Cardiac septum (tissue), 1 donor: ENCODE data around the gene GOLPH3L. TPM values are rescaled to one million over a fixed set of nuclear protein-coding genes. Genes with fewer than 3 reads are reported as not detected.
"Not testable (repeated sequence)": the region's sequence is repeated elsewhere in the genome, so short reads cannot be mapped to it uniquely, and the experiment has no call there.

Experiments
- DNase-seq: peaks from one replicate; pipeline ENCODE4 v3.0.0-alpha.2; 2020; ENCODE audit warnings: low spot score
- intact Hi-C: fragments of 100-400 bp; cut with DNase I; formaldehyde crosslinking; loops from one replicate; pipeline ENCODE4 v1.14.0; 2022
- total RNA-seq: library from RNA; stranded (reverse); fragmentation: NEBNext Ultra II Directional; extraction: Animal tissue kit (Norgen Biotek cat#: 25700); gene quantifications from one replicate; pipeline ENCODE4 v1.2.1, GENCODE V29; 2021
- donor health status: DM: no; HTN: no; CAD: no.

The GOLPH3L gene
- total RNA-seq, 1 donor from 2014 or later: 12.6 TPM

GRCh38 chr1:150621497-150622302 lies 75.3 kb downstream of the GOLPH3L start:
- intact Hi-C loops: loop anchor here (2.0 to 10.0 kb wide), 2 partner anchors 43 to 303 kb away; partner anchors contain the start of genes MCL1 and SETDB1
- DNase-seq: no peak

- intact Hi-C loops: loop anchor here (1.0 to 10.0 kb wide), 3 partner anchors 42 to 304 kb away; partner anchors contain the start of genes MCL1 and SETDB1
- no peak for DNase-seq
Observed at GRCh38 chr1:150620919-150621318, 76.0 kb downstream of the GOLPH3L start.

GRCh38 chr1:150619576-150620509 lies 77.1 kb downstream of the GOLPH3L start:
- no peak for DNase-seq
- intact Hi-C loops: loop anchor here (1.0 to 10.0 kb wide), 4 partner anchors 41 to 305 kb away; partner anchors contain the start of genes MCL1, RPRD2 and SETDB1

DNA sequence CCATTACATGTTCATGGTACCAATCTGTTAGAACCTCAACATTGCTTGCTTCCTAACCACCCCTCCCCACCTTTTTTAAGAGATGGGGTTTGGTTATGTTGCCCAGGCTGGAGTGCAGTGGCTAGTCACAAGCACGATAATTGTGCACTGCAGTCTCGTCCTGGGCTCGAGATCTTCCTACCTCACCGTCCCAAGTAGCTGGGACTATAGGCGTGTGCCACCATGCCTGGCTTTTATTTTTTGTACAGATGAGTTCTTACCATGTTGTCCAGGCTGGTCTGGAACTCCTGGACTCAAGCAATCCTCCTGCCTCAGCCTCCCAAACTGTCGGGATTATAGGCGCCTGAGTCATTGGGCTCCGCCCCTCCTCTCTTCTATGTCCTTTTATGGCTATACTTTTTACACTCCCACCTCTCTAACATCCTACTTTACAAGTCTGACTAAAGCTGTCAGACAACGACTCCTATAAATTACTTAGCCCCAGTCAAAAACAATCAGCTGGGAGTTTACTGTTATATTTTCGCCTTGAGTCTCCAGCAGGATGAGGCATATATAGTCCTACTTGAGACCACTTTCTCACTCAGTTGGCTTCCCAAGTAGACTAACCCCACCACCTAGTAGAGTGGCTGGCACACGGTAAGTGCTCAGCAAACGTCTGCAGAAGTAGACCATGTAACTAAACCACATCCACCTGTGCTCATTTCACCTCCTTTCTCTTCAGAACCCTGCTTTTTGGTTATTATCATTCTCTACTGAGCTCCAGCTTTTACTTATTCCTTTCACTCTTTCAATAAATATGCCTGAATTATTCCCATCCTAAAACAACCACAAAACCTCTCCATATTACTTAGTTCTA lies 81.4 kb downstream of the GOLPH3L start:
- intact Hi-C loops: loop anchor here (10.0 kb wide), 1 partner anchor 251 kb away; the partner anchor contains the start of gene RPRD2
- no peak for DNase-seq

- DNase-seq: no peak
- intact Hi-C loops: loop anchor here (10.0 kb wide), 1 partner anchor 248 kb away; the partner anchor contains the start of gene RPRD2
Observed at GRCh38 chr1:150613061-150613920, 83.7 kb downstream of the GOLPH3L start.

- DNase-seq: no peak
- intact Hi-C loops: loop anchor here (10.0 kb wide), 1 partner anchor 247 kb away; the partner anchor contains the start of gene RPRD2
Observed at GRCh38 chr1:150612014-150612345, 85.0 kb downstream of the GOLPH3L start.

GRCh38 chr1:150610576-150610975 lies 86.4 kb downstream of the GOLPH3L start:
- intact Hi-C loops: loop anchor here (10.0 kb wide), 1 partner anchor 246 kb away; the partner anchor contains the start of gene RPRD2
- DNase-seq: no peak

DNA sequence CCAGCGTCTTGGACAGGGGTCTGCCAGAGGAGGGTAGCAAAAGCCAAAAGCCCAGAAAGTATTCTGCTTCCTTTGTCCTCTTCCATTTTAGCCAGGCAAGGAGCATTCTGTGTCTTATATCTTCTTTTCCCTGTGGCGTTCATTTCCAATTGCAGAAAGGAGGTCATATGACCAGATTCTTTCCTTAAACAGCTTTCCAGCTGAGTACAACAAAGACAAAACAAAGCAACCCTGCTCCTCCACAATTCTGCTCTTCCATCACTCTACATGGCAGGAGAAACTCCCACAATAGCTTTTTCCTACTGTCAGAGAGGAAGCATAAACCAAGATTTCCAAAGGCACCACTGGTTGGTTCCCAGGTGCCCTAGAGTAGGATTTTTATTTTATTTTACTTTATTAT lies 87.2 kb downstream of the GOLPH3L start:
- intact Hi-C loops: loop anchor here (10.0 kb wide), 1 partner anchor 245 kb away; the partner anchor contains the start of gene RPRD2

GRCh38 chr1:150606463-150607142 lies 90.4 kb downstream of the GOLPH3L start:
- DNase-seq: no peak
- intact Hi-C loops: no loop called here

More for the DNA sequence above, 87.2 kb downstream of the GOLPH3L start:
- no peak for DNase-seq

- DNase-seq, intact Hi-C loops: not testable (repeated sequence)
Observed at GRCh38 chr1:150605451-150605731, 91.6 kb downstream of the GOLPH3L start.

- no peak for DNase-seq
- intact Hi-C loops: no loop called here
Observed at GRCh38 chr1:150604226-150604588, 92.7 kb downstream of the GOLPH3L start.

GRCh38 chr1:150603711-150604110 lies 93.2 kb downstream of the GOLPH3L start:
- intact Hi-C loops: no loop called here
- DNase-seq: no peak

DNA sequence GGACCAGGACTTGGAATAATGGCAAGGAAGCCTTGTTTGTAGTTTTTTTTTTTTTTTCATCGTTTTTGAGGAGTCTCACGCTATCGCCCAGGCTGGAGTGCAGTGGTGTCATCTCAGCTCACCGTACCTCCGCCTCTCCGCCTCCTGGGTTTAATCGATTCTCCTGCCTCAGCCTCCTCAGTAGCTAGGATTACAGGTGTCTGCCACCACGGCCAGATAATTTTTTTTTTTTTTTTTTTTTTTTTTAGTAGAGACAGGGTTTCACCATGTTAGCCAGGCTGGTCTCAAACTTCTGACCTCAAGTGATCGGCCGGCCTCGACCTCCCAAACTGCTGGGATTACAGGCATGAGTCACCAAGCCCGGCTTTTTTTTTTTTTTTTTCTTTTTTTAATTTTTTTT lies 94.6 kb downstream of the GOLPH3L start:
- intact Hi-C loops, DNase-seq: not testable (repeated sequence)

DNA sequence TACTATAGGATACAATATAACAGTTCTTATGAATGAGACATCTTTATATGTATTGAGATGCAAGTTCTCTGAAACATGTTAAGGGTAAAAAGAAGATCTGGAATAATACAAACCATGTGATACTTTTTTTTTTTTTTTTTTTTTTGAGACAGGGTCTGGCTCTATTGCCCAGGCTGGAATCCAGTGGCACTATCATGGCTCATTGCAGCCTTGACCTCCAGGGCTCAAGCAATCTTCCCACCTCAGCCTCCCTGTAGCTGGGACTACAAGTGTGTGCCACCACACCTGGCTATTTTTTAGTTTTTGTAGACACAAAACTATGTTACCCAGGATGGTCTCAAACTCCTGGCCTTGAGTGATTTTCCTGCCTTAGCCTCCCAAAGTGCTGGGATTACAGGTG lies 95.4 kb downstream of the GOLPH3L start:
- intact Hi-C loops: no loop called here
- no peak for DNase-seq

GRCh38 chr1:150598346-150598745 lies 98.6 kb downstream of the GOLPH3L start:
- intact Hi-C loops, DNase-seq: not testable (repeated sequence)

GRCh38 chr1:150596976-150597375 lies 100.0 kb downstream of the GOLPH3L start:
- intact Hi-C loops: no loop called here
- no peak for DNase-seq
